HCT116 (cell line): ENCODE results near the gene SSH2. TPM values are rescaled to one million over a fixed set of nuclear protein-coding genes. Genes with fewer than 3 reads are reported as not detected.

ENCODE experiments used
- ATAC-seq: fragments of 200-7000 bp; cut with Tn5 transposase; 2 replicates; pipeline ENCODE4 v1.9.1; 2020; ENCODE audit warnings: mild to moderate bottlenecking, moderate library complexity
- BruUV-seq: library from RNA; stranded (reverse); fragments of 400-500 nt; replicated peaks from 2 replicates; lab custom pipeline; 2021; lab: Mats Ljungman, UMichigan
- CTCF ChIA-PET: fragments of 300-600 bp; sonication (Branson Sonifier 250); formaldehyde crosslinking; loops from one replicate; lab custom pipeline; 2021; ENCODE audit warnings: antibody characterized with exemption; lab: Charles Lee
- POLR2A ChIA-PET: fragments of 300-600, 350-600 bp; sonication (Branson Sonifier 250); formaldehyde crosslinking; loops from one replicate; lab custom pipeline; 2021; ENCODE audit warnings: antibody characterized with exemption; lab: Charles Lee
- RAD21 ChIA-PET, 2 experiments: fragments of 300-600 bp; sonication (Branson Sonifier 250); formaldehyde crosslinking; loops; one replicate each; lab custom pipeline; 2023; ENCODE audit warnings: low total read pairs in 2 of 2; ENCODE audit not compliant: uncharacterized antibody in 2 of 2, unreplicated experiment in 2 of 2, low non-redundant PET in 1 of 2; lab: Charles Lee
- DNase-seq: peaks from one replicate; pipeline ENCODE4 v3.0.0-alpha.2; 2010; ENCODE audit warnings: low read depth, low spot score
- H2AFZ ChIP-seq: fragments of 200-600 bp; shearing (Covaris generic), sonication (generic); 2 replicates; pipeline ENCODE4 v1.6.1; 2017; ENCODE audit warnings: low read depth, mixed run types, mixed read lengths, antibody characterized with exemption, low read length; ENCODE audit not compliant: poor library complexity, severe bottlenecking
- H3K27ac ChIP-seq: 2 replicates; pipeline ENCODE4 v1.5.1; 2012; ENCODE audit warnings: low read depth, low read length
- H3K27me3 ChIP-seq: fragments of 200-600 bp; sonication (generic); 2 replicates; pipeline ENCODE4 v1.6.1; 2016; ENCODE audit warnings: mixed run types, low read length, mixed read lengths; ENCODE audit not compliant: insufficient read depth
- H3K36me3 ChIP-seq, 2 experiments: fragments of 200-500 bp in 1 of 2; fragments of 200-600 bp in 1 of 2; sonication (Bioruptor generic) in 1 of 2; sonication (generic) in 1 of 2; 2 replicates each; pipeline versions ENCODE4 v1.5.1 to v1.6.1; 2014 to 2016; ENCODE audit warnings: low read length in 2 of 2, inconsistent platforms in 1 of 2, mixed read lengths in 1 of 2, mixed run types in 1 of 2; ENCODE audit not compliant: insufficient read depth in 2 of 2, control insufficient read depth in 1 of 2
- H3K4me1 ChIP-seq, 2 experiments: fragments of 200-600 bp in 1 of 2; sonication (generic) in 1 of 2; 2 replicates each; pipeline versions ENCODE4 v1.5.1 to v1.6.1; 2012 to 2017; ENCODE audit warnings: low read length in 2 of 2, inconsistent platforms in 1 of 2, mild to moderate bottlenecking in 1 of 2, mixed read lengths in 1 of 2, mixed run types in 1 of 2, moderate library complexity in 1 of 2; ENCODE audit not compliant: insufficient read depth in 2 of 2, control insufficient read depth in 1 of 2
- H3K4me2 ChIP-seq: fragments of 200-600 bp; sonication (generic); 2 replicates; pipeline ENCODE4 v1.6.1; 2017; ENCODE audit warnings: mixed run types, low read length, mixed read lengths
- H3K4me3 ChIP-seq, 2 experiments: fragments of 200-600 bp in 1 of 2; sonication (generic) in 1 of 2; replicated peaks in 1 of 2; 2 replicates each; pipeline ENCODE4 v1.5.1; 2011 to 2016; ENCODE audit warnings: low read length in 2 of 2, control low read depth in 1 of 2, low read depth in 1 of 2, mild to moderate bottlenecking in 1 of 2, mixed read lengths in 1 of 2, mixed run types in 1 of 2
- H3K79me2 ChIP-seq: fragments of 200-600 bp; sonication (generic); 2 replicates; pipeline ENCODE4 v1.6.1; 2017; ENCODE audit warnings: mild to moderate bottlenecking, mixed run types, low read length, moderate library complexity, mixed read lengths; ENCODE audit not compliant: insufficient read depth
- H3K9ac ChIP-seq: fragments of 200-600 bp; sonication (generic); 2 replicates; pipeline ENCODE4 v1.6.1; 2016; ENCODE audit warnings: low read length, mixed read lengths
- H3K9me2 ChIP-seq: fragments of 200-600 bp; sonication (generic), shearing (Covaris generic); 2 replicates; pipeline ENCODE4 v1.6.1; 2017; ENCODE audit warnings: mixed run types, mild to moderate bottlenecking, moderate library complexity; ENCODE audit not compliant: insufficient read depth
- H3K9me3 ChIP-seq, 2 experiments: fragments of 200-500 bp in 1 of 2; fragments of 200-600 bp in 1 of 2; sonication (Bioruptor generic) in 1 of 2; sonication (generic) in 1 of 2; 2 replicates each; pipeline ENCODE4 v1.6.1; 2014 to 2017; ENCODE audit warnings: low read length in 2 of 2, mixed read lengths in 2 of 2, inconsistent platforms in 1 of 2, low read depth in 1 of 2, mild to moderate bottlenecking in 1 of 2, mixed run types in 1 of 2, moderate library complexity in 1 of 2; ENCODE audit not compliant: control insufficient read depth in 1 of 2, insufficient read depth in 1 of 2
- H4K20me1 ChIP-seq: fragments of 200-600 bp; sonication (generic), shearing (Covaris generic); 2 replicates; pipeline ENCODE4 v1.6.1; 2017; ENCODE audit warnings: mixed run types, mild to moderate bottlenecking, moderate library complexity; ENCODE audit not compliant: insufficient read depth
- ATF3 ChIP-seq: IDR thresholded peaks from 2 replicates; pipeline ENCODE4 v1.6.1; 2012
- CBX3 ChIP-seq: IDR thresholded peaks from 2 replicates; pipeline ENCODE4 v1.6.1; 2012; ENCODE audit warnings: low read depth
- CTCF ChIP-seq, 3 experiments: fragments of 200-600 bp in 1 of 3; sonication (generic) in 1 of 3; IDR thresholded peaks in 2 of 3; conservative IDR thresholded peaks in 1 of 3; 2 replicates each; pipeline ENCODE4 v1.5.1; 2012 to 2017; ENCODE audit warnings: low read depth in 2 of 3, low read length in 2 of 3, antibody characterized with exemption in 1 of 3, borderline replicate concordance in 1 of 3, control low read depth in 1 of 3, mild to moderate bottlenecking in 1 of 3, mixed read lengths in 1 of 3, mixed run types in 1 of 3, moderate library complexity in 1 of 3; ENCODE audit not compliant: insufficient read depth in 1 of 3
- EGR1 ChIP-seq: IDR thresholded peaks from 2 replicates; pipeline ENCODE4 v1.6.1; 2012; ENCODE audit warnings: low read depth
- ELF1 ChIP-seq: IDR thresholded peaks from 2 replicates; pipeline ENCODE4 v1.6.1; 2012; ENCODE audit warnings: low read depth, borderline replicate concordance
- EZH2 ChIP-seq: fragments of 200-600 bp; sonication (generic); IDR thresholded peaks from 2 replicates; pipeline ENCODE4 v1.6.1; 2017; ENCODE audit warnings: antibody characterized with exemption, mixed run types
- FOSL1 ChIP-seq: IDR thresholded peaks from 2 replicates; pipeline ENCODE4 v1.6.1; 2012; ENCODE audit warnings: low read depth
- JUND ChIP-seq: IDR thresholded peaks from 2 replicates; pipeline ENCODE4 v1.6.1; 2012
- MAX ChIP-seq: IDR thresholded peaks from 2 replicates; pipeline ENCODE4 v1.6.1; 2012
- POLR2A ChIP-seq: IDR thresholded peaks from 2 replicates; pipeline ENCODE4 v1.7.0; 2011; ENCODE audit warnings: borderline replicate concordance; ENCODE audit not compliant: insufficient read depth, insufficient read length; ENCODE audit errors: extremely low read depth
- RAD21 ChIP-seq: IDR thresholded peaks from 2 replicates; pipeline ENCODE4 v1.6.1; 2012; ENCODE audit warnings: low read depth, mild to moderate bottlenecking
- REST ChIP-seq: IDR thresholded peaks from 2 replicates; pipeline ENCODE4 v1.6.1; 2012; ENCODE audit warnings: low read depth
- SIN3A ChIP-seq: IDR thresholded peaks from 2 replicates; pipeline ENCODE4 v1.6.1; 2012; ENCODE audit warnings: low read depth
- SP1 ChIP-seq: IDR thresholded peaks from 2 replicates; pipeline ENCODE4 v1.6.1; 2012; ENCODE audit warnings: low read depth
- SRF ChIP-seq: IDR thresholded peaks from 2 replicates; pipeline ENCODE4 v1.6.1; 2012; ENCODE audit warnings: low read depth
- TCF7L2 ChIP-seq: IDR thresholded peaks from 2 replicates; pipeline ENCODE4 v1.7.0; 2011; ENCODE audit warnings: borderline replicate concordance, inconsistent platforms; ENCODE audit not compliant: insufficient read depth, insufficient read length; ENCODE audit errors: extremely low read depth
- YY1 ChIP-seq: IDR thresholded peaks from 2 replicates; pipeline ENCODE4 v1.6.1; 2011; ENCODE audit warnings: low read length, low read depth, moderate library complexity, mild to moderate bottlenecking; ENCODE audit not compliant: insufficient replicate concordance; ENCODE audit errors: extremely low read depth
- ZBTB33 ChIP-seq: IDR thresholded peaks from 2 replicates; pipeline ENCODE4 v1.6.1; 2011; ENCODE audit warnings: mild to moderate bottlenecking, low read length, moderate library complexity; ENCODE audit not compliant: insufficient replicate concordance; ENCODE audit errors: extremely low read depth
- ZFX ChIP-seq: fragments of 450-650 bp; IDR thresholded peaks from 2 replicates; pipeline ENCODE4 v1.6.1; 2017
- ZNF274 ChIP-seq: fragments of 200-500 bp; sonication (Bioruptor generic); IDR thresholded peaks from 2 replicates; pipeline ENCODE4 v1.6.1; 2014; ENCODE audit warnings: mild to moderate bottlenecking, low read depth, low read length, inconsistent platforms
- intact Hi-C: fragments of 100-400 bp; cut with micrococcal nuclease; formaldehyde crosslinking; loops from 2 replicates; pipeline ENCODE4 v1.10.0; 2022
- total RNA-seq: library from RNA; stranded (reverse); gene quantifications from one replicate; pipeline ENCODE4 v1.2.1, GENCODE V29; 2021; ENCODE audit not compliant: unreplicated experiment

The SSH2 gene
- total RNA-seq, 1 experiment from 2014 or later: 17.0 TPM

- ChIA-PET RAD21 (no interaction called here), POLR2A (no interaction called here), CTCF (no interaction called here)
- H3K9me2 ChIP-seq: no peaks in the 10 kb centered on the region
- no peak overlapping the region for H3K4me3 ChIP-seq
- ATAC-seq (no peak), DNase-seq (no peak)
- no peak overlapping the region for H2AFZ ChIP-seq
- H3K9ac ChIP-seq: no peak overlapping the region
- no peak overlapping the region for H3K4me2 ChIP-seq
- H3K79me2 ChIP-seq: peaks cover 52% of the 10 kb centered on the region
- no peaks in the 10 kb centered on the region for H3K27me3 ChIP-seq
- H3K4me1 ChIP-seq: peaks cover 24 to 41% of the 10 kb centered on the region in 2 experiments
- BruUV-seq: no TSS peak
- no peaks in the 10 kb centered on the region for H3K9me3 ChIP-seq
- TF ChIP-seq EGR1 (no peak), SIN3A (no peak), EZH2 (no peak), MAX (no peak), ATF3 (no peak), CTCF (IDR thresholded peaks at IDR 0.05 in 2 of 3, conservative IDR thresholded peaks at IDR 0.05 in 1 of 3; ENCODE audit: borderline replicate concordance in 1 of 3, insufficient read depth in 1 of 3, low read depth in 2 of 3, low read length in 2 of 3) (no peak), SRF (no peak), POLR2A (no peak), CBX3 (no peak), JUND (no peak), SP1 (no peak), ELF1 (no peak), ZFX (no peak), ZNF274 (no peak), FOSL1 (no peak), YY1 (no peak), REST (no peak), RAD21 (no peak), ZBTB33 (no peak), TCF7L2 (no peak)
- TF ChIP-seq, all 23 proteins: peak for 0
- Histone ChIP-seq H3K27ac (no peak overlapping the region), H4K20me1 (no peaks in the 10 kb centered on the region), H3K36me3 (no peaks in the 10 kb centered on the region)
- intact Hi-C loops: loop anchor here (10.0 kb wide), 1 partner anchor 451 kb away; no protein-coding TSS in a partner anchor
Observed at GRCh38 chr17:29595943-29596774, 333.9 kb downstream of the SSH2 start.
